Pons (tissue), 1 donor: ENCODE measurements around the gene ZNF525.
"Not testable (repeated sequence)": the region's sequence is repeated elsewhere in the genome, so short reads cannot be mapped to it uniquely, and the experiment has no call there.

Experiments used
- DNase-seq: peaks from one replicate; pipeline ENCODE4 v3.0.0-alpha.2; 2016; ENCODE audit warnings: low spot score

Gene ZNF525

DNA sequence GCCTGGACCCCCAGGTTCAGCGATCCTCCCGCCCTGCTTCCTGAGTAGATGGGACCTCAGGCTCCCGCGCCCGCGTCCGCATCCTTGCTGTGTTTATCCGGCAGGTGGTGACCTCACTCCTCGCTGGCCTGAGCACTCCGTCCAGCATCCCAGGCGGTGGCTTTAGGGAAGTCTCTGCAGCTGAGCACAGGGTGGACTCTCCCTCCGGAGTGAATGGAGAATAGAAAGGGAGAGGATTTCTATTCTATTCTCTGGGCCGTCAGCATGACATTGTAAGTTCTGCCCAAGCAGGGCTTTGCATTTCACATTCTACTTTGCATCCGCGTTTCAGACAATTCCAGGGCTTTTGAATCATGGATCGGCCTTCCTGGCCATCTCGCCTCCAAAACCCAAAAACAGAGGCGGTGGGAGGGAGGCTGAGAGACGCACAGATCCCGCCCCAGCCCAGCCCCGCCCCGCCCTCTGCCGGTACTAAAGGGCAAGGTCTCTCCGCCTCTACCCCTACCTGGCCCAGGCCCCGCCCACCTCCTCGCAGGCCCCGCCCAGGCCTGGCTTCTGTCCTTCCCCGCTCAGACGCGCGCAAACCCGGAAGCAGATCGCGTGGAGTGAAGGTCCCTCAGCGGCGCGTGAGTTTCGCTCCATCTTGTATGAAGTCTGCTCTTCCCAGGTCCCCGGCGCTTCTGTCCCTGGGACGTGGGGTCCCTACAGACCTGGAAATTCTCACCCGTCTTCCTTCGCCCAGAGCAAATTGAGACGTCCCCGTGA is at the start of gene ZNF525:
TSS of gene ZNF525 (plus strand) at position 572 of the 765 bp plus-strand sequence. CDS start 6,577 bp downstream, outside the sequence.
- peak; percentile 80 for DNase-seq

DNA sequence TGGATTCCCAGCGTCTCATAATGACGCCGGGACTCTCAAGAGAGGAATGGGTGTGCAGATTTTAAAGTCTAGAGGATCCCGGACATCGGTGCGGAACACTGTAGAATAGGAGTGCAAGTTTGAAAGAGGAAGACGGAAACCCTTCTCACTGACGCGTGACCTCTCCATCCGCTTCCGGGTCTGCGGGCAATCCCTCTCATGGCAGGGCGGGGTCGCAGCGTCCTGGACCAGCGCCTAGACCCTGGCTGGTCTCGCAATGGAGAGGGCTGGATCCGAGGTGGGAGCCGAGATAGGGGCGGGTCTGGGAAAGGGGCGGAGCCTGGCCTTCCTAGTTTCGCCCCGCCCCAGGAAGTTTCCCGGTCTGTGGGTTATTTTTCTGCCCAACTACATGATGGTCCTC is 36.5 kb upstream of the ZNF525 start:
- DNase-seq, result no peak

DNA sequence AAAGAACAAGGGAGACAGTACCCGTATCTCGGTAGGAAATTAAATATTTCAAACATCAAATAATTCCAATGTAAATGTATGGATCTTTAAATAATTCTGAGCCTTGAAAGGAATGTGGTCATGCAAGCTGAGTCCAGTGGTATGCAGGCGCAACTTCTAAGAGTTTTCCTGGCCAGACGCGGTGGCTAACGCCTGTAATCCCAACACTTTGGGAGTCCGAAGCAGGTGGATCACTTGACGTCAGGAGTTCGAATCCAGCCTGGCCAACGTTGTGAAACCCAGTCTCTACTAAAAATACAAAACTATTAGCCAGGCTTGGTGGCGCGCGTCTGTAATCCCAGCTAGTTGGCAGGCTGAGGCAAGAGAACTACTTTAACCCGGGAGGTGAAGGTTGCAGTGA is 33.0 kb upstream of the ZNF525 start:
- no peak for DNase-seq

DNA sequence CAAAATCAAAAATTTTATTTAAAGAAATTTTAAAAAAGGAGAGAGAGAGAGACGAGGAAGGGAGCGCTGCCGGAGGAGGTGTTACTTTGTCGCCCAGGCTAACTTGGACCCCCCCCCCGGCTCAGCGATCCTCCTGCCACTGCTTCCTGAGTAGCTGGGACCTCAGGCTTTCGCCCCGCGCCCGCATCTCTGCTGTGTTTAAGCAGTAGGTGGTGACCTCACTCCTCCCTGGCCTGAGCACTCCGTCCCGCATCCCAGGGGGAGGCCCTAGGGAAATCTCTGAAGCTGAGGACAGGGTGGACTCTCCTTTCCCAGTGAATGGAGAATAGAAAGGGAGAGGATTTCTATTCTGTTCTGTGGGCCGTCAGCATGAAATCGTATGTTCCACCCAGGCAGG is 32.4 kb upstream of the ZNF525 start:
- no peak for DNase-seq

DNA sequence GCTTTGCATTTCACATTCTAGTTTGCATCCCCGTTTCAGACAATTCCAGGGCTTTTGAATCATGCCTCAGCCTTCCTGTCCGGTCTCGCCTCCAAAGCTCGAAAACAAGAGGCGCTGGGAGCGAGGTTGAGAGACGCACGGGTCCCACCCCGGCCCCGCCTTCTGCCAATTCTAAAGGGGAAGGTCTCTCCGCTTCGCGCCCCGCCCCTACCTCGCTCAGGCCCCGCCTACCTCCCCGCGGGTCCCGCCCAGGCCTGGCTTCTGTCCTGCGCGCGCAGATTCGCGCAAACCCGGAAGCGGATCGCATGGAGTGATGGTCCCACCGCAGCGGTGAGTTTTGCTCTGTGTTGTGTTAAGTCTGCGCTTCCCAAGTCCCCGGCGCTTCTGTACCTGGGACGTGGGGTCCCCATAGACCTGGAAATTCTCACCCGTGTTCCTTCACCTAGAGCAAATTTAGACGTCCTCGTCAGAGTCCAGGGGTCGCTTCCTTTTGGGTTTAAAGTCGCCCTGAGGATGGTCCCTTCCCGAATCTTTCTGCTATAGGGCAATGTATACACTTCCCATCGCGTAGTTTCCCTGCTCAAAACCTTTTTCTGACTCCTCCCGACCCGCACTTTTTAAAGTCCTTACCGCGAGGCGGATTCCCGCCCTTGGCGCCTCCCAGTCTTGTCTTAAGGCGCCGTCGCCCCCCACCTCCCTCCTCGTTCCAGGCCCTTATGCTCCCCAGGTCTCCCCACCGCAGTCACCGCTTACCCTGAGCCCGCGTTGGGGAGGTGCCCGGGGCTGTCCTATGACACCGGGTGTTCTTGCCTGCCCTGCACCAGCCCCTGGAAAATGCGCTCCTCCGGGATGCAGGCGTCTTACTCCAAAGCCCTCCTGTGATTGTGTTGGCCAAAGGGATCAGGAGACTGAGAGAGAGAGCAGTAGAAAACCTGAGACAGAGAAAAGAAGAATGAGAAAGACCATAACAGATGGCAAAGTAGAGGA is 31.7 kb upstream of the ZNF525 start, which contains the start of gene ZNF845:
TSS of gene ZNF845 (plus strand) at position 287 of the 987 bp plus-strand sequence. CDS start 7,559 bp downstream, outside the sequence.
- DNase-seq, result peak; percentile 85

DNA sequence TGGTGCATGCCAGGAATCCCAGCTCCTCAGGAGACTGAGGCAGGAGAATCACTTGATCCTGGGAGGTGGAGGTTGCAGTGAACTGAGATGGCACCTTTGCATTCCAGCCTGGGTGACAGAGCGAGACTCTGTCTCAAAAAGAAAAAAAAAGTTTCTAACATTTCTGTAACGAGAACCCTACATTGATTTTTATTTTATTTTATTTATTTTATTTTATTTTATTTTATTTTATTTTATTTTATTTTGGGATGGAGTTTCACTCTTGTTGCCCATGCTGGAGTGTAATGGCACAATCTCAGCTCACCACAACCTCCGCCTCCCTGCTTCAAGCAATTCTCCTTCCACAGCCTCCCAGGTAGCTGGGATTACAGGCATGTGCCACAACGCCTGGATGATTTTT is 21.1 kb upstream of the ZNF525 start:
- DNase-seq, result not testable (repeated sequence)

DNA sequence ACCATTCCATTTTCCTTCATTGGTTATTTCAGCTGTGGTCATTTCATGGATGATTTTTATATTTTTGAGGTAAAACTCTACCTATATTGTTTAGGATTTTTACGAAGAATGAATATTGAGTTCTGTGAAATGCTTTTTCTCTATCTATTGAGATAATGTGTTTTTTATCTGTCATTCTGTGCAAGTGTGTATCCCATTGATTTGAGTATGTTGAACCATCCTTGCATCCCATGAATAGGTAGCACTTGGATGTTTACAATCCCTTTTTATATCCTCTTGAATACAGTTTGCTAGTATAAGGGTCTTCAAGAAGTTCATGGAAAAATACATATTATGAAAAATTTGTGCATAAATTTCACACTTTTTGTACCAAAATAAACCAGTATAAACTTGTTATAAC is 9.8 kb upstream of the ZNF525 start:
- no peak for DNase-seq

DNA sequence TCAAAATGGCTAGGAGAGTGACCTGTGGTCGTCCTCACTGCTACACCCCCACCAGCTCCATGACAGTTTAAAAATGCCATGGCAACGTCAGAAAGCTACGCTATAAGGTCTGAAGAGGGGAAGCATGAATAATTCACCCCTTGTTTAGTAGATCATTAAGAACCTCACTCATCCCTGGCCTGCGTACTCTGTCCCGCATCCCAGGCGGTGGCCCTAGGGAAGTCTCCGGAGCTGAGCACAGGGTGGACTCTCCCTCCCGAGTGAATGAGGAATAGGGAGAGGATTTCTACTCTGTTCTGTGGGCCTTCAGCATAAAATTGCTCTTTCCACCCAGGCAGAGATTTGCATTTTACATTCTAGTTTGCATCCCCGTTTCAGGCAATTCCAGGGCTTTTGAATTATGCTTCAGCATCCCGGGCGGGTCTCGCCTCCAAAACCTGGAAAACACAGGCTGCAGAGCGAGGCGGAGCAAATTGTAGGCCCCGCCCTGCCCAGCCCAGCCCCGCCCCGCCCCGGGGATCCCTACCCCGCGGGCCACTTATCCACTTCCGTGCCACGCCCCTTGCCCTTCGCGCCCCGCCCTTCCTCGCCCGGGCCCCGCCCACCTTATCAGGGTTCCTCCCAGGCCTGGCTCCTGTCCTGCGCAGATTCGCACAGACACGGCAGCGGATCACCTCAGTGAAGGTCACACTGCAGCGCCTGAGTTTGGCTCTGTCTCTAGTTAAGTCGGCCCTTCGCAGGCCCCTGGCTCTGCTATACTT is 7.5 kb upstream of the ZNF525 start:
- DNase-seq, result no peak

DNA sequence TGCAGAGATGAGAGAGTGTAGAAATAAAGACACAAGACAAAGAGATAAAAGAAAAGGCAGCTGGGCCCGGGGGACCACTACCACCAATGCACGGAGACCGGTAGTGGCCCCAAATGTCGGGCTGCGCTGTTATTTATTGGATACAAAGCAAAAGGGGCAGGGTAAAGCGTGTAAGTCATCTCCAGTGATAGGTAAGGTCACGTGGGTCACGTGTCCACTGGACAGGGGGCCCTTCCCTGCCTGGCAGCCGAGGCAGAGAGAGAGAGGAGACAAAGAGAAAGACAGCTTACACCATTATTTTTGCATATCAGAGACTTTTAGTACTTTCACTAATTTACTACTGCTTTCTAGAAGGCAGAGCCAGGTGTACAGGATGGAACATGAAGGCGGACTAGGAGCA is 5.4 kb upstream of the ZNF525 start:
- DNase-seq, result not testable (repeated sequence)

DNA sequence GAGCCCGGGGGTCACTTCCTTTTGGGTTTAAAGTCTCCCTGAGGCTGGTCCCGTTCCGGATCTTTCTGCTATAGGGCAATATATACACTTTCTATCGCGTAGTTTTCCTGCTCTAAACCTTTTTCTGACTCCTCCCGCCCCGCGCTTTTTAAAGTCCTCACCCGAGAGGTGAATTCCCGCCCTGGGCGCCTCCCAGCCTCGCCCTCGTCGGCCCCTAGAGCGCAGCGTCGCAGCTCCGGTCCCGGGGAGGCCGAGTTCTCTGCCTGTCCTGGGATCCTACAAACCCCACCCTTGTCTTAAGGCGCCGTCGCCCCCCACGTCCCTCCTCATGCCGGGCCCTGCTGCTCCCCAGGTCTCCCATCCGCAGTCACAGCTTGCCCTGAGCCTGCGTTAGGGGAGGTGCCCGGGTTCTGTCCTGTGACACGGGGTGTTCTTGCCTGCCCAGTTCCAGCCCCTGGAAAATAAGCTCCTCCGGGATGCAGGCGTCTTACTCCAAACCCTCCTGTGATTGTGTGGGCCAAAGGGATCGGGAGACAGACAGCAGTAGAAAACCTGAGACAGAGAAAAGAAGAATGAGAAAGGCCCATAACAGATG is 491 bp downstream of the ZNF525 start:
- no peak for DNase-seq

DNA sequence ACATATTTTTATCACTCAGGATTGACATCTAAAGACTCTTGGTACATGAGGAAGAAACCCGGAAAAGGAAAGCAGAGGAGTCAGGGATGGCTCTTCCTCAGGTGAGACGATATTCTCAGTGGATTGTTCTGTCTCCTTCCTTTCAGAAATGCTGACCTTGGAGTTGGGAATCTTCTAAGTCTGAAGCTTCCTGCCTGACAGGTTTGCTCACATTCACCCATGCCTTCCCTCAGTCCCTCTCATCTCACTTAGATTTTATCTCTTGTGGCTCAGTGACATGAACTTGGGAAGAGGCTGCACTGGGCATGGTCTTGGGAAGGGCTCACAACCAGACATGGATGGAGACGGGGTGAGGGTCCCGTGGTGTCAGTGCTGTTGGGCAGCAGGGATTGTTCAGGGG is 6.7 kb downstream of the ZNF525 start:
- DNase-seq, result no peak

DNA sequence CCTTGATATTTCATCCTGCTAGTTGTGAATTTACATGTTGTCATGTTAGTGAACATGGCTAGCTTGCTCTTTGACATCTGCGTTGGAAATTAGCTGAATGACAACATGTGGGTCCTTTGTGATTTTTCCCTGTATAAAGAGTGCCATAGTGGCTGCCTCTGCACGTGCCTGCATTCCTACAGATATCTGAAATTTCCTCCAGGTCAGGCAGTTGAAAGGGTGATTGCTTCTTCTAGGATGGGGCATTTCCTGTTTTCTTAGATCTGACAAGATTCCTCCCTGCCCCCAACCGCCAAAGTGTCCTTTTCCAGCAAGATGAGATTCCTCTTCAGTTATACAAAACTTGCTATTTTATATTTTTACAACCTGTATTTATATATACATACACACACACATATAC is 8.8 kb downstream of the ZNF525 start:
- no peak for DNase-seq

DNA sequence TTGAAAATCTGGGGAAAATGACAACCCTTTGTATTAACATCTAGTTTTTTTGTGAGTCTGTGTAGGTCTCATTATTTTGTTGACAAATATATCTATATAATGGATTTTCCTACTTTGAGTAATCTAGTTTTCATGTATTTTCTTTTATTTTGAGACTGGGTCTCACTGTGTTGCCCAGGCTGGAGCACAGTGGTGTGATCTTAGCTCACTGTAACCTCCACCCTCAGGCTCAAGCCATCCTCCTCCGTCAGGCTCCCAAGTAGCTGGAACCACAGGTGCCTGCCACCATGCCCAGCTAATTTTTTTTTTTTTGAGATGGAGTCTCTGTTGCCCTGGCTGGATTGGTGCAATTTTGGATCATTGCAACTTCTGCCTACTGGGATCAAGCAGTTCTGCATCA is 9.2 kb downstream of the ZNF525 start:
- no peak for DNase-seq

DNA sequence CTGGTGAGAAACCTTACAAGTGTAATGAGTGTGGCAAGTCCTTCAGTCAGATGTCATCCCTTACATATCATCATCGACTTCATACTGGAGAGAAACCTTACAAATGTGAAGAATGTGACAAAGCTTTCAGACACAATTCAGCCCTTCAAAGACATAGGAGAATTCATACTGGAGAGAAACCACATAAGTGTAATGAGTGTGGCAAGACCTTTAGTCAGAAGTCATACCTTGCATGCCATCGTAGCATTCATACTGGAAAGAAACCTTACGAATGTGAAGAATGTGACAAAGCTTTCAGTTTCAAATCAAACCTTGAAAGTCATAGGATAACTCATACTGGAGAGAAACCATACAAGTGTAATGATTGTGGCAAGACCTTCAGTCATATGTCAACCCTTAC is 15.9 kb downstream of the ZNF525 start:
- DNase-seq, result no peak

DNA sequence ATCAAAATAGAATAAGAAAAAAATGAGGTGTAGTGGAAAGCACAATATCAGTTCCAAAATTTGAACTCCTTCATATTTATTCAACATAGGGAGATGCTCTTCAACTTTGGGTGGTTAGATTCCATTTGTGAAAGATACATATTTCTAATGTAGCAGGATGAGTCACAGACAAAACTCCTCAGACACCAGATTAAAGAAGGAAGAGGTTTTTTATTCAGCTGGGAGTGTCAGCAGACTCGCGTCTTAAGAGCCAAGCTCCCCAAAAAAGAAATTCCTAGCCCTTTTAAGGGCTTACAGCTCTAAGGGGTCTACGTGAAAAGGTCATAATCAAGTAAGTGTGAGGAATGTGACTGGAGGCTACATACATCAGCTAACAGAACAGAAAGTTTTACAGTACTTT is 22.7 kb downstream of the ZNF525 start:
- no peak for DNase-seq

DNA sequence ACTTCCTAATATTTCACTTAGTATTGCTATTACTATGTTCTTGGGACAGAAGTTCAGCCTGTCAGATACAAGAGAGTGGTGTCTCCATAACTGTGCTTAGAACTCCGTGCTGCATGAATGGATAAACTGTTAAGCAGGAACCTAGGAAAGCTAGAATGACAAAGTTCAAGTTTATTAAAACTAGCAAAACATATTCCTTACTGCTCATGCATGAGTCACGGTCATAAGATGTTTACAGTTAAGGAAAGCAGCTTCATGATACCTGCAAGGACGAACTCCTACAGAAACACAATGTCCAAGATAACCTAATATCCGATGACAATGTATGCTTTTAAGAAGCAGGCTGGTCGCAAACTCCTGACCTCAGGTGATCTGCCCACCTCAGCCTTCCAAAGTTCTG is 23.4 kb downstream of the ZNF525 start:
- DNase-seq, result no peak

DNA sequence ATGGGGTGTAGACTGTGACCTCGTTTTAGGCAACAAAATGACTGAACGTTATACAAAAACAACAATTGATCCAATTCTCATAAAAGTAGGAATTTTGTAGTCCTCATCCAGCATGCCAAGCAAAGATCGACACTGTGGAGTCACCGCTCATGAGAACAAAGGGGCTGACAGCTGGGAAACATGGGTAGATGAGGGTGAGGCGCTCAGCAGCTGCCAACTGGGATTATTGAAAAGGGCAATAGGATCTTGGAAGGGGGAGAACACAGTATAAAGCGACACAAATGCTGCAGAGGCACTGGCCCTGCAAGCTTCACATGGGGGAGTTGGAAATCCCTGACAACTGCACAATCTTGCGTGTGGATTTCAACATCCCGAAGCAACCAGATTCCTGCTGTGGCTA is 24.1 kb downstream of the ZNF525 start:
- DNase-seq, result no peak

DNA sequence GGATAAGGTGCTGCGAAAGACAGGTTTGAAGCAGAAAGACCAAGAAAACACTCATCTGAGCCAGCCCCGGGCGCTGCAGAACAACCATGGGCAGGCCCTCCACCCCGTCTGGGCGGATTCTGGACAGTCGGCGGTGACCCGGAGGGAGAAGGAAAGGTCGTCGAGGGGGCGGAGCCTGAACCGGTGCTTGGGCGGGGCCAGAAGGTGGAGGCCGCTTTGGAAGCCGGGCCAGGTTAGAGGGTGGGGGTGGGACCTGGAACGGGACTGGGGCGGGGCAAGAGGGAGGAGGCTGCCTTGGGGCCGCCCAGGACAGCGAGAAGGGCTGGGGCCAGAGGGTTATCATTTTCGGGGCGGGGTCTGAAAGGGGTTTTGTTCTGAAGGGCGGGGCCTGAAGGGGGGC is 24.5 kb downstream of the ZNF525 start:
- no peak for DNase-seq

DNA sequence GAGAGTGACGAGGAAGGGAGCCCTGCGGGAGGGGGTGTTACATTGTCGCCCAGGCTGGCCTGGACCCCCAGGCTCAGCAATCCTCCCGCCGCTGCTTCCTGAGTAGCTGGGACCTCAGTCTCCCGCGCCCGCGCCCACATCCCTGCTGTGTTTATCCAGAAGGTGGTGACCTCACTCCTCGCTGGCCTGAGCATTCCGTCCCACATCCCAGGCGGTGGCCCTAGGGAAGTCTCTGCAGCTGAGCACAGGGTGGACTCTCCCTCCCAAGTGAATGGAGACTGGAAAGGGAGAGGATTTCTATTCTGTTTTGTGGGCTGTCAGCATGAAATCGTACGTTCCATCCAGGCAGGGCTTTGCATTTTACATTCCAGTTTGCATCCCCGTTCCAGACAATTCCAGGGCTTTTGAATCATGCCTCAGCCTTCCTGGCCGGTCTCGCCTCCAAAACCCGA is 29.0 kb downstream of the ZNF525 start:
- DNase-seq, result no peak

DNA sequence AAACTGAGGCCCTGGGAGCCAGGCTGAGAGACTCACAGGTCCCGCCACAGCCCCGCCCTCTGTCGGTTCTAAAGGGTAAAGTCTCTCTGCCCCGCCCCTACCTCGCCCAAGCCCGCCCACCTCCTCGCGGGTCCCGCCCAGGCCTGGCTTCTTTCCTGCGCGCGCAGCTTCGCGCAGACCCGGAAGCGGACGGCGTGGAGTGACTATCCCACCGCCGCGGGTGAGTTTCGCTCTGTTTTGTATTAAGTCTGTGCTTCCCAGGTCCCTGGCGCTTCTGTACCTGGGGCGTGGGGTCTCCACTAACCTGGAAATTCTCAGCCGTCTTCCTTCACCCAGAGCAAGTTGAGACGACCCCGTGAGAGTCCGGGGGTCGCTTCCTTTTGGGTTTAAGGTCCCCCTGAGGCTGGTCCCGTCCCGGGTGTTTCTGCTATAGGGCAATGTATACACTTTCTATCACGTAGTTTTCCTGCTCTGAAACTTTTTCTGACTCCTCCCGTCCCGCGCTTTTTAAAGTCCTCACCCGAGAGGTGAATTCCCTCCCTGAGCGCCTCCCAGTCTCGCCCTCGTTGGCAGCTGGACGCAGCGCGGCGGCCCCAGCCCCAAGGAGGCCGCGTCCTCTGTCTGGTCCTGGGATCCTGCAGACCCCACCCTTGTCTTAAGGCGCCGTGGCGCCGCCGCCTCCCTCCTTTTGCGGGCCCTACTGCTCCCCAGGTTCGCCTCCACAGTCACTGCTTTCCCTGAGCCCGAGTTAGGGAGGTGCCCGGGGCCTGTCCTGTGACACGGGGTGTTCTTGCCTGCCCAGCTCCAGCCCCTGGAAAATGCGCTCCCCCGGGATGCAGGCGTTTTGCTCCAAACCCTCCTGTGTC is 29.7 kb downstream of the ZNF525 start, which contains the start of gene ZNF765:
TSS of gene ZNF765 (plus strand) at position 176 of the 866 bp plus-strand sequence. CDS start 2,867 bp downstream, outside the sequence.
- DNase-seq, result peak; percentile 88
